H1 (cell line): ENCODE measurements around the gene SH2D7. TPM values are rescaled to one million over a fixed set of nuclear protein-coding genes. Genes with fewer than 3 reads are reported as not detected.

Experiments
- CTCF ChIA-PET: fragments of 300-600 bp; sonication (Branson Sonifier 250); formaldehyde crosslinking; loops from one replicate; lab custom pipeline; 2021; ENCODE audit not compliant: partially characterized antibody; lab: Charles Lee
- POLR2A ChIA-PET: fragments of 300-600 bp; sonication (Branson Sonifier 250); formaldehyde crosslinking; loops from one replicate; lab custom pipeline; 2021; ENCODE audit warnings: inconsistent platforms; ENCODE audit not compliant: partially characterized antibody; lab: Charles Lee
- DNase-seq, 2 experiments: peaks; one replicate each; pipeline versions ENCODE4 v3.0.0 to v3.0.0-alpha.2; 2010 to 2022; ENCODE audit warnings: low spot score in 2 of 2, low read depth in 1 of 2, mixed read lengths in 1 of 2
- FAIRE-seq: peaks from 2 replicates; lab custom pipeline; 2011; peaks lifted over from hg19 to GRCh38; lab: Jason Lieb, UNC
- H2AFZ ChIP-seq: 2 replicates; pipeline ENCODE4 v1.8.1; 2012; ENCODE audit warnings: low read length, inconsistent platforms
- H2AK5ac ChIP-seq: 2 replicates; pipeline ENCODE4 v1.6.1; 2013; ENCODE audit warnings: low read depth, low read length
- H2BK120ac ChIP-seq: replicated peaks from 2 replicates; pipeline ENCODE3; 2013; ENCODE audit warnings: low read depth, low read length, inconsistent platforms
- H2BK12ac ChIP-seq: 2 replicates; pipeline ENCODE4 v1.6.1; 2013; ENCODE audit warnings: low read depth, low read length
- H2BK15ac ChIP-seq: 2 replicates; pipeline ENCODE4 v1.6.1; 2013; ENCODE audit warnings: low read length
- H2BK20ac ChIP-seq: 2 replicates; pipeline ENCODE4 v1.6.1; 2013; ENCODE audit warnings: low read length
- H2BK5ac ChIP-seq: 2 replicates; pipeline ENCODE4 v1.6.1; 2013; ENCODE audit warnings: low read depth, low read length
- H3K14ac ChIP-seq: 2 replicates; pipeline ENCODE4 v1.6.1; 2013; ENCODE audit warnings: inconsistent platforms; ENCODE audit not compliant: insufficient read length
- H3K18ac ChIP-seq: 2 replicates; pipeline ENCODE4 v1.6.1; 2013; ENCODE audit warnings: low read length; ENCODE audit errors: extremely low read depth
- H3K23ac ChIP-seq: 2 replicates; pipeline ENCODE4 v1.6.1; 2013; ENCODE audit warnings: inconsistent platforms; ENCODE audit not compliant: insufficient read length
- H3K23me2 ChIP-seq: 2 replicates; pipeline ENCODE4 v1.6.1; 2013; ENCODE audit warnings: low read depth, low read length
- H3K27ac ChIP-seq: 2 replicates; pipeline ENCODE4 v1.6.1; 2011; ENCODE audit warnings: low read depth, low read length, inconsistent platforms
- H3K27me3 ChIP-seq, 4 experiments: replicated peaks in 1 of 4; 1 replicate in 1 of 4; 2 replicates in 3 of 4; pipeline versions ENCODE4 v1.6.1 to v1.8.1; 2011 to 2013; ENCODE audit warnings: low read length in 3 of 4, mild to moderate bottlenecking in 3 of 4, inconsistent platforms in 2 of 4, mixed read lengths in 2 of 4, moderate library complexity in 1 of 4; ENCODE audit not compliant: control insufficient read depth in 3 of 4, insufficient read depth in 3 of 4; ENCODE audit errors: extremely low read depth in 1 of 4
- H3K36me3 ChIP-seq, 4 experiments: 2 replicates each; pipeline versions ENCODE4 v1.6.1 to v1.8.1; 2011 to 2013; ENCODE audit warnings: mild to moderate bottlenecking in 4 of 4, low read length in 3 of 4, moderate library complexity in 2 of 4, control low read depth in 1 of 4, inconsistent platforms in 1 of 4; ENCODE audit not compliant: insufficient read depth in 4 of 4, control insufficient read depth in 2 of 4
- H3K4ac ChIP-seq: replicated peaks from 2 replicates; pipeline ENCODE3; 2013; ENCODE audit warnings: low read length, low read depth, mixed read lengths, inconsistent platforms; ENCODE audit not compliant: insufficient read length
- H3K4me1 ChIP-seq, 4 experiments: replicated peaks in 1 of 4; 1 replicate in 1 of 4; 2 replicates in 3 of 4; pipeline versions ENCODE4 v1.6.1 to v1.8.1; 2011 to 2013; ENCODE audit warnings: low read length in 3 of 4, inconsistent platforms in 2 of 4, mixed read lengths in 1 of 4; ENCODE audit not compliant: insufficient read depth in 4 of 4, control insufficient read depth in 3 of 4
- H3K4me2 ChIP-seq, 2 experiments: 2 replicates each; pipeline versions ENCODE4 v1.6.1 to v1.8.1; 2011 to 2013; ENCODE audit warnings: low read depth in 2 of 2, low read length in 2 of 2, control low read depth in 1 of 2, inconsistent platforms in 1 of 2, mild to moderate bottlenecking in 1 of 2; ENCODE audit not compliant: insufficient read depth in 1 of 2
- H3K4me3 ChIP-seq, 4 experiments: fragments of 200-600, 300-600 bp in 1 of 4; sonication (generic), shearing (Covaris generic), sonication (Bioruptor Twin) in 1 of 4; 2 replicates each; pipeline versions ENCODE4 v1.5.1 to v1.8.1; 2011 to 2016; ENCODE audit warnings: low read length in 4 of 4, low read depth in 3 of 4, control low read depth in 2 of 4, inconsistent platforms in 2 of 4, mild to moderate bottlenecking in 2 of 4, mixed read lengths in 1 of 4, moderate library complexity in 1 of 4; ENCODE audit not compliant: insufficient read depth in 2 of 4; ENCODE audit errors: extremely low read depth in 1 of 4
- H3K56ac ChIP-seq: replicated peaks from 2 replicates; pipeline ENCODE3; 2013; ENCODE audit warnings: low read depth, mild to moderate bottlenecking, mixed read lengths, low read length, inconsistent platforms; ENCODE audit not compliant: insufficient read length
- H3K79me1 ChIP-seq: 2 replicates; pipeline ENCODE4 v1.6.1; 2013; ENCODE audit warnings: low read depth, low read length, control low read depth
- H3K79me2 ChIP-seq, 2 experiments: 2 replicates each; pipeline versions ENCODE4 v1.6.1 to v1.8.1; 2012 to 2013; ENCODE audit warnings: low read length in 2 of 2, mild to moderate bottlenecking in 2 of 2, inconsistent platforms in 1 of 2; ENCODE audit not compliant: insufficient read depth in 2 of 2, control insufficient read depth in 1 of 2
- H3K9ac ChIP-seq, 4 experiments: replicated peaks in 1 of 4; 1 replicate in 1 of 4; 2 replicates in 3 of 4; pipeline versions ENCODE4 v1.6.1 to v1.8.1; 2011 to 2013; ENCODE audit warnings: low read depth in 3 of 4, low read length in 3 of 4, control low read depth in 2 of 4, mild to moderate bottlenecking in 2 of 4, moderate library complexity in 2 of 4, inconsistent platforms in 1 of 4; ENCODE audit errors: extremely low read depth in 1 of 4
- H3K9me3 ChIP-seq, 2 experiments: 2 replicates each; pipeline versions ENCODE4 v1.6.1 to v1.8.1; 2012 to 2013; ENCODE audit warnings: mild to moderate bottlenecking in 2 of 2, moderate library complexity in 2 of 2, control low read depth in 1 of 2, inconsistent platforms in 1 of 2, low read depth in 1 of 2, low read length in 1 of 2, mixed read lengths in 1 of 2; ENCODE audit not compliant: insufficient read depth in 2 of 2
- H4K20me1 ChIP-seq, 2 experiments: replicated peaks in 1 of 2; 2 replicates each; pipeline versions ENCODE3 to v1.8.1; 2011 to 2013; ENCODE audit warnings: inconsistent platforms in 2 of 2, low read length in 2 of 2, mild to moderate bottlenecking in 1 of 2; ENCODE audit not compliant: insufficient read depth in 2 of 2, control insufficient read depth in 1 of 2
- H4K5ac ChIP-seq: 2 replicates; pipeline ENCODE4 v1.6.1; 2013; ENCODE audit warnings: low read length, low read depth, mixed read lengths, inconsistent platforms; ENCODE audit not compliant: insufficient read length
- H4K8ac ChIP-seq: 2 replicates; pipeline ENCODE4 v1.8.0; 2013; ENCODE audit warnings: mild to moderate bottlenecking, moderate library complexity, low read length, inconsistent platforms; ENCODE audit not compliant: insufficient read depth; ENCODE audit errors: extremely low read depth
- H4K91ac ChIP-seq: replicated peaks from 2 replicates; pipeline ENCODE3; 2013; ENCODE audit warnings: low read length, mixed read lengths, inconsistent platforms; ENCODE audit not compliant: insufficient read length
- CBX5 ChIP-seq: fragments of 300-800, 300-1000 bp; sonication (generic); IDR thresholded peaks from 2 replicates; pipeline ENCODE4 v1.7.1; 2016; ENCODE audit warnings: antibody characterized with exemption, low read length, low read depth
- CTBP2 ChIP-seq: IDR thresholded peaks from 2 replicates; pipeline ENCODE4 v1.7.0; 2011; ENCODE audit warnings: borderline replicate concordance, mild to moderate bottlenecking, moderate library complexity, mixed read lengths, low read length; ENCODE audit not compliant: insufficient read depth, insufficient read length
- JUN ChIP-seq: IDR thresholded peaks from 2 replicates; pipeline ENCODE4 v1.6.1; 2011; ENCODE audit warnings: low read depth, mild to moderate bottlenecking, improper control_type of control experiment, low read length
- POLR2A ChIP-seq, 2 experiments: IDR thresholded peaks; 1 replicate in 1 of 2; 2 replicates in 1 of 2; pipeline ENCODE4 v1.6.1; 2011; ENCODE audit warnings: low read depth in 2 of 2, low read length in 2 of 2, mild to moderate bottlenecking in 2 of 2; ENCODE audit errors: control extremely low read depth in 1 of 2
- POLR2AphosphoS5 ChIP-seq: IDR thresholded peaks from 2 replicates; pipeline ENCODE4 v1.6.1; 2011; ENCODE audit warnings: low read depth, low read length
- POU5F1 ChIP-seq: IDR thresholded peaks from 2 replicates; pipeline ENCODE4 v1.6.1; 2011; ENCODE audit warnings: low read depth, mild to moderate bottlenecking, low read length, moderate library complexity
- SIRT6 ChIP-seq: IDR thresholded peaks from one replicate; pipeline ENCODE4 v1.7.1; 2012; ENCODE audit warnings: low read length, inconsistent platforms
- ZNF274 ChIP-seq: IDR thresholded peaks from 2 replicates; pipeline ENCODE4 v1.7.0; 2012; ENCODE audit warnings: low read length, borderline replicate concordance; ENCODE audit errors: extremely low read depth
- WGBS, 2 experiments: shearing (Covaris generic) in 1 of 2; methylation state at CpG; one replicate each; pipeline versions ENCODE4 v1.1.6 to v1.1.7; 2013 to 2015; ENCODE audit warnings: low lambda C conversion rate in 2 of 2, mixed read lengths in 2 of 2, inconsistent platforms in 1 of 2, low coverage in 1 of 2, missing lambda C conversion rate in 1 of 2; ENCODE audit not compliant: insufficient replicate concordance in 2 of 2, insufficient coverage in 1 of 2, insufficient read length in 1 of 2; ENCODE audit errors: extremely low coverage in 1 of 2, missing lambda C conversion rate in 1 of 2; 5-methylcytosine and 5-hydroxymethylcytosine counted together
- polyA plus RNA-seq, 7 experiments: library from polyadenylated mRNA; depleted of rRNA in 3 of 7; stranded (reverse) in 5 of 7; unstranded in 2 of 7; fragments of >200 nt in 5 of 7; fragments of 200-250 nt in 2 of 7; gene quantifications; 1 replicate in 5 of 7; 2 replicates in 1 of 7; 4 replicates in 1 of 7; pipeline versions ENCODE4 v1.2.1 to v1.2.3, GENCODE V29; 2011 to 2013; ENCODE audit warnings: missing spikeins in 2 of 7, mixed read lengths in 2 of 7
- total RNA-seq: library from RNA; stranded (reverse); fragmentation: NEBNext Ultra II Directional; extraction: Animal tissue kit (Norgen Biotek cat#: 25700); gene quantifications from 2 replicates; pipeline ENCODE4 v1.2.1, GENCODE V29; 2021
- TF ChIP-seq, protein P1 (sequence below), 3 experiments: IDR thresholded peaks; 1 replicate in 2 of 3; 2 replicates in 1 of 3; pipeline versions ENCODE4 v1.5.1 to v1.6.1; 2011; ENCODE audit warnings: low read length in 3 of 3, mild to moderate bottlenecking in 3 of 3, inconsistent platforms in 2 of 3, low read depth in 1 of 3, moderate library complexity in 1 of 3; ENCODE audit not compliant: insufficient read depth in 1 of 3; ENCODE audit errors: control extremely low read depth in 1 of 3
- TF ChIP-seq, protein P2 (sequence below): IDR thresholded peaks from 2 replicates; pipeline ENCODE4 v1.6.1; 2012; ENCODE audit warnings: low read length, inconsistent platforms

SH2D7 gene
- total and polyA plus RNA-seq, 2 of the 8 experiments (the other 6 are each of a cell fraction or from before 2014, with no cell fraction given): not detected

DNA sequence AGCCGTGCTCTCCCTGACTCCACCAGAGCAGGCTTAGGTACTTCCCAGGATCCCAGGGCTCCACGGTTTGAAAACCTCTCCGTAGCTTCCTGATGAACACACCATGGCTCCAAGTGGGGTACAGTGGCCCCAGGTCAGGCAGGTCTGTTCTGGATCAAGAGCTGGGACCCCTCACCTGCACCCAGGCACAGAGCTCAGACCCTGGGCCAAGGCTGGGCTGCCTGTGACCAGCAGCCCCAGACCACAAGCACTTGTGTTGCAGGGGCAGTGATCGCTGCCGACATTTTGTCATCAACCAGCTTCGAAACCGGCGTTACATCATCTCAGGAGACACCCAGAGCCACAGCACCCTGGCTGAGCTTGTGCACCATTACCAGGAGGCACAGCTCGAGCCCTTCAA is 5.3 kb downstream of the SH2D7 start:
- Histone ChIP-seq H3K9me3 (no peaks in the 10 kb centered on the region), H3K27me3 (peaks cover 0 to 14% (median 7%) of the 10 kb centered on the region in 4 experiments; a peak in 3 of 7 replicates), H4K91ac (no peak overlapping the region), H3K23ac (no peak overlapping the region), H3K4me1 (no peaks in the 10 kb centered on the region), H2BK20ac (no peak overlapping the region), H2BK15ac (no peak overlapping the region), H2BK120ac (no peak overlapping the region), H3K4me3 (no peak overlapping the region), H3K27ac (no peak overlapping the region), H3K4me2 (no peak overlapping the region), H3K9ac (no peak overlapping the region), H2AK5ac (no peak overlapping the region), H3K36me3 (no peaks in the 10 kb centered on the region), H4K5ac (no peak overlapping the region), H3K56ac (no peak overlapping the region), H3K4ac (no peak overlapping the region), H2AFZ (no peak overlapping the region), H3K79me2 (no peaks in the 10 kb centered on the region), H2BK12ac (no peak overlapping the region), H4K8ac (no peak overlapping the region; the same call in 1 of the 2 replicates), H2BK5ac (no peak overlapping the region), H3K23me2 (no peaks in the 10 kb centered on the region), H3K79me1 (no peaks in the 10 kb centered on the region), H3K14ac (no peak overlapping the region), H3K18ac (no peak overlapping the region), H4K20me1 (no peaks in the 10 kb centered on the region)
- CTCF ChIA-PET: interaction anchor here (0.6 to 2.6 kb wide), 16 partner anchors 11 to 352 kb away, joined by 3 to 20 read pairs (median 4); no protein-coding TSS in a partner anchor
- 95% methylated on average over 9 of the region's 9 CpGs; no CpG with 5 or more reads in 1 of the 2 experiments for WGBS, 2 experiments
- FAIRE-seq: no peak
- TF ChIP-seq CBX5 (no peak), JUN (no peak), SIRT6 (no peak), POU5F1 (no peak), POLR2AphosphoS5 (no peak), CTBP2 (no peak), POLR2A (IDR thresholded peaks at IDR 0.05; ENCODE audit: control extremely low read depth in 1 of 2, low read depth in 2 of 2, low read length in 2 of 2) (no peak), ZNF274 (no peak)
- TF ChIP-seq, protein P1, sequence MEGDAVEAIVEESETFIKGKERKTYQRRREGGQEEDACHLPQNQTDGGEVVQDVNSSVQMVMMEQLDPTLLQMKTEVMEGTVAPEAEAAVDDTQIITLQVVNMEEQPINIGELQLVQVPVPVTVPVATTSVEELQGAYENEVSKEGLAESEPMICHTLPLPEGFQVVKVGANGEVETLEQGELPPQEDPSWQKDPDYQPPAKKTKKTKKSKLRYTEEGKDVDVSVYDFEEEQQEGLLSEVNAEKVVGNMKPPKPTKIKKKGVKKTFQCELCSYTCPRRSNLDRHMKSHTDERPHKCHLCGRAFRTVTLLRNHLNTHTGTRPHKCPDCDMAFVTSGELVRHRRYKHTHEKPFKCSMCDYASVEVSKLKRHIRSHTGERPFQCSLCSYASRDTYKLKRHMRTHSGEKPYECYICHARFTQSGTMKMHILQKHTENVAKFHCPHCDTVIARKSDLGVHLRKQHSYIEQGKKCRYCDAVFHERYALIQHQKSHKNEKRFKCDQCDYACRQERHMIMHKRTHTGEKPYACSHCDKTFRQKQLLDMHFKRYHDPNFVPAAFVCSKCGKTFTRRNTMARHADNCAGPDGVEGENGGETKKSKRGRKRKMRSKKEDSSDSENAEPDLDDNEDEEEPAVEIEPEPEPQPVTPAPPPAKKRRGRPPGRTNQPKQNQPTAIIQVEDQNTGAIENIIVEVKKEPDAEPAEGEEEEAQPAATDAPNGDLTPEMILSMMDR (IDR thresholded peaks at IDR 0.05; ENCODE audit: control extremely low read depth in 1 of 3, insufficient read depth in 1 of 3, low read depth in 1 of 3, low read length in 3 of 3): no peak
- TF ChIP-seq, protein P2, sequence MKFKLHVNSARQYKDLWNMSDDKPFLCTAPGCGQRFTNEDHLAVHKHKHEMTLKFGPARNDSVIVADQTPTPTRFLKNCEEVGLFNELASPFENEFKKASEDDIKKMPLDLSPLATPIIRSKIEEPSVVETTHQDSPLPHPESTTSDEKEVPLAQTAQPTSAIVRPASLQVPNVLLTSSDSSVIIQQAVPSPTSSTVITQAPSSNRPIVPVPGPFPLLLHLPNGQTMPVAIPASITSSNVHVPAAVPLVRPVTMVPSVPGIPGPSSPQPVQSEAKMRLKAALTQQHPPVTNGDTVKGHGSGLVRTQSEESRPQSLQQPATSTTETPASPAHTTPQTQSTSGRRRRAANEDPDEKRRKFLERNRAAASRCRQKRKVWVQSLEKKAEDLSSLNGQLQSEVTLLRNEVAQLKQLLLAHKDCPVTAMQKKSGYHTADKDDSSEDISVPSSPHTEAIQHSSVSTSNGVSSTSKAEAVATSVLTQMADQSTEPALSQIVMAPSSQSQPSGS: no peak
- POLR2A ChIA-PET: interaction anchor here (0.6 to 1.5 kb wide), 2 partner anchors 11 to 138 kb away, joined by 3 read pairs; no protein-coding TSS in a partner anchor
- no peak for DNase-seq
